Testis (tissue), 2 donors: ENCODE data around the gene CC2D2A.

Source experiments
- CTCF ChIP-seq, 3 experiments: fragments of 450-650 bp in 2 of 3; fragments of 200-600 bp in 1 of 3; sonication (generic) in 1 of 3; IDR thresholded peaks; one replicate each; pipeline ENCODE4 v1.5.1; 2016 to 2019; ENCODE audit warnings: antibody characterized with exemption in 3 of 3, mild to moderate bottlenecking in 2 of 3, moderate library complexity in 1 of 3
- POLR2A ChIP-seq: fragments of 450-650 bp; IDR thresholded peaks from one replicate; pipeline ENCODE4 v1.6.1; 2017; ENCODE audit warnings: antibody characterized with exemption, mild to moderate bottlenecking, moderate library complexity

DNA sequence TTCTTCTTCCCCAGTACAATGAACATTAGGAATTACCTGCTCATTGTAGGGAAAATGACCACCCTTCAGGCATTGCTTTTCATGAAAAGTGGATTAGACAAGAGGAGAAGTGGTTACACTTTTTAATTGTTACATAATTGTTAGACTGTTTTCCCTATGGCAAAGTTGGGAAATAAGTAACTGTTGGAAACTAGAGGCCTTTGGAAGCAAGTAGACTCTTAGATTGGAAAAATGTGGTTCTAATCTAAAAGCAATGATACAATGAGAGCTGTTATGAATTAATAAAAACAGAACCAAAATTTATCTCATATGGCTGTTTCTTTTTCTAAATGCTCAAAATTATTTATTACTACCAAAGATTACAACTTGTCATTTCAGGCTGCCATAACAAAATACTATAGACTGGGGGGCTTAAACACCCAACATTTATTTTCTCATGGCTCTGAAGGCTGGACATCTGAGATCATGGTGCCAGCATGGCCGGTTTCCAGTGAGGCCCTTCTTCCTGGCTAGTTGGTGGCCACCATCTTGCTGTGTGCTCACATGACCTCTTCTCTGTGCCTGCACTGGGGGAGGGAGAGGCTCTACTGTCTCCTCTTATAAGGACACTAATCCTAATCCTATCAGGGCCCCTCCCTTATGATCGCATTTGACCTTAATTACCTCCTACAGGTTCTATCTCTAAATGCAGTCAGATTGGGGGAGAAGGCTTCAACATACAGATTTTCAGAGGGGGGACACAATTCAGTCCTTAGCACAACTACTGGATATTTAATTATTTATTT lies 12.5 kb downstream of the CC2D2A start:
- TF ChIP-seq CTCF (IDR thresholded peaks at IDR 0.05) = no peak
- TF ChIP-seq POLR2A = no peak
